ENCODE results near the gene AAK1. TPM values are rescaled to one million over a fixed set of nuclear protein-coding genes. Genes with fewer than 3 reads are reported as not detected.

Gene AAK1
- total RNA-seq, 1 experiment from 2014 or later = 46.8 TPM

DNA sequence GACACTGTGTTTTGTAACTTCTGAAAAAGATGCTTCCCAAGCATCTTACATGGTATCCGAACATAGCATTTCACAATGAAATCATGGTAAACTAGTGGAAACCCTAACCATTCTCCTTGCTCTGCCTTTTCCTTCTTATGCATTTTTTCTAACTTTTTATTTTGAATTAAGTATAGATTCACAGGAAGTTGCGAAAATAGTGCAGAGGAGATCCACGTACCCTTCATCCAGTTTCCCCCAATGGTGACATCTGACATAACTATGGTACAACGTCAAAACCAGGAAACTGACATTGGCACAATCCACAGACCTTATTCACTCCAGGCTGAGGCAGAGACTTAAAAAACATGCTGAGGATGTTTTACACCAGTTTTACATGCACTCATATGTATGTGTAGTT lies 38.3 kb downstream of the AAK1 start:
- POLR2A ChIA-PET (ENCODE audit: unreplicated experiment) = no interaction called here
- Histone ChIP-seq H3K27ac (ENCODE audit: low read length) (no peak overlapping the region), H3K9me3 (ENCODE audit: low read length) (no peaks in the 10 kb centered on the region), H4K20me1 (ENCODE audit: low read length) (no peaks in the 10 kb centered on the region), H3K36me3 (ENCODE audit: low read depth, low read length) (0 out of 2 replicates have a peak, but pooled peaks cover 3% of the 10 kb centered on the region), H2AFZ (ENCODE audit: low read length) (no peak overlapping the region), H3F3A (ENCODE audit: low read length, unreplicated experiment) (no peaks in the 10 kb centered on the region), H3K9me2 (replicated peaks; ENCODE audit: low read length) (no peaks in the 10 kb centered on the region), H3K4me1 (ENCODE audit: insufficient read depth, low read length) (peaks cover 13% of the 10 kb centered on the region), H3K27me3 (ENCODE audit: low read length) (no peaks in the 10 kb centered on the region), H3K4me3 (ENCODE audit: low read length) (no peak overlapping the region), H3K4me2 (ENCODE audit: low read length) (no peak overlapping the region), H3K79me2 (ENCODE audit: low read length) (peaks cover 71% of the 10 kb centered on the region), H3K9ac (ENCODE audit: low read length) (no peak overlapping the region)
- no TSS peak for BruUV-seq (replicated peaks)
- no peak for ATAC-seq
- TF ChIP-seq EZH2phosphoT487 (IDR thresholded peaks at IDR 0.05; ENCODE audit: borderline replicate concordance, low read length) (no peak), EZH2 (IDR thresholded peaks at IDR 0.05; ENCODE audit: low read length, unreplicated experiment) (no peak)
- TF ChIP-seq, protein P1, sequence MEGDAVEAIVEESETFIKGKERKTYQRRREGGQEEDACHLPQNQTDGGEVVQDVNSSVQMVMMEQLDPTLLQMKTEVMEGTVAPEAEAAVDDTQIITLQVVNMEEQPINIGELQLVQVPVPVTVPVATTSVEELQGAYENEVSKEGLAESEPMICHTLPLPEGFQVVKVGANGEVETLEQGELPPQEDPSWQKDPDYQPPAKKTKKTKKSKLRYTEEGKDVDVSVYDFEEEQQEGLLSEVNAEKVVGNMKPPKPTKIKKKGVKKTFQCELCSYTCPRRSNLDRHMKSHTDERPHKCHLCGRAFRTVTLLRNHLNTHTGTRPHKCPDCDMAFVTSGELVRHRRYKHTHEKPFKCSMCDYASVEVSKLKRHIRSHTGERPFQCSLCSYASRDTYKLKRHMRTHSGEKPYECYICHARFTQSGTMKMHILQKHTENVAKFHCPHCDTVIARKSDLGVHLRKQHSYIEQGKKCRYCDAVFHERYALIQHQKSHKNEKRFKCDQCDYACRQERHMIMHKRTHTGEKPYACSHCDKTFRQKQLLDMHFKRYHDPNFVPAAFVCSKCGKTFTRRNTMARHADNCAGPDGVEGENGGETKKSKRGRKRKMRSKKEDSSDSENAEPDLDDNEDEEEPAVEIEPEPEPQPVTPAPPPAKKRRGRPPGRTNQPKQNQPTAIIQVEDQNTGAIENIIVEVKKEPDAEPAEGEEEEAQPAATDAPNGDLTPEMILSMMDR (conservative IDR thresholded peaks at IDR 0.05; ENCODE audit: low read depth, low read length) = no peak
- intact Hi-C loops (cut with micrococcal nuclease) = no loop called here
- no peak for DNase-seq
- CTCF ChIA-PET = no interaction called here

DNA sequence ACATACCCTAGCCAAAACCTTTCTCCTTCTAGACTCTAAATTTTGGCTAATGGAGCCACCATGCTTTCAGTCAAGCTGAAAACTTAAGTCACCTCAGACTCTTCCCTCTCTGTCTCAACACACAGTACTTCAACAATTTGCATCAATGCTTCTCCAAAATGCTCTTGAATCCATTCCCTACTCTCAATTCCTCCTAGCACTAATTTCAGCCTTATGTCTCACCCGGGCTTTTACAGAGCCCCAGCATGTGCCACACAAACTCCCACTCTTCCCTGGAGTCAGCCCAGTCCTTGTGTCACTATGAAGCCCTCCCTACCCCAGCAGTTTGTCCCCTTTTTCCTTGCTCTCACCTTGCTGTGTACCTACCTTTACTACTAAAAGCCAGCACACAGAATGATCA lies 38.7 kb downstream of the AAK1 start:
- Histone ChIP-seq H3K79me2 (ENCODE audit: low read length) (peaks cover 71% of the 10 kb centered on the region), H4K20me1 (ENCODE audit: low read length) (no peaks in the 10 kb centered on the region)

DNA sequence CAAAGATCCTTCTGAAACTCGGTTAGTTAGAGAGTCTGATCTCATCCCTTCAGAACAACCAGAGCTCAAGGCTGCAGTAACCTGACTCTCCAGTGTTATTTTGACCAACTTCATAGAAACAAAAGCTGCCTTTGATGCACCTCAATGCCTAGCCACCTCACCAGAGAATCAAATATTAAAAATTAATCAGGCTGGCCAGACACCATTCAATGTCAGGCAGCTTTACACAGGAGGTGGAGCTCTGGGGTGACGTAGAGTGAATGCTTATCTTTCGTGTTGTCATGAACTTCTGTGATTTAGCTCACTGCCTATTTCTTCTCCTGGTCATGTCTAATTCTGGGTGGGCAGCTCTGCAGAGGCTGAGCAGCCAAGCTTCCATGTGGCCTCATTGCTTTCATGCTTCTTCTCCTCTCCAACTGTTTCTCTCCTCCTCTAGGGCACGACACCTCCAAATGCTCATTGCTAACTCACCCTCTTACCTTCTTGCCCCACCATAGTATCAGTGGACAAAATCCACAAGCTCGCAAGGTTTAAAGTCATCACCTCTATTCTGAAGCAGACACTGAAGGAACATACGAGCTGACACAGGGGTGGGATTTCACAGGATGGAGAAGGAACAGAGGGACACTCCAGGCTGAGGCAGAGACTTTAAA lies 39.4 kb downstream of the AAK1 start:
- H3K4me1 ChIP-seq (ENCODE audit: insufficient read depth, low read length) = peaks cover 13% of the 10 kb centered on the region
- intact Hi-C loops (cut with micrococcal nuclease) = no loop called here

More for the DNA sequence above, 38.7 kb downstream of the AAK1 start:
- Histone ChIP-seq H3K4me2 (ENCODE audit: low read length) (no peak overlapping the region), H2AFZ (ENCODE audit: low read length) (no peak overlapping the region), H3K27me3 (ENCODE audit: low read length) (no peaks in the 10 kb centered on the region), H3K9me3 (ENCODE audit: low read length) (no peaks in the 10 kb centered on the region), H3K36me3 (ENCODE audit: low read depth, low read length) (no peaks in the 10 kb centered on the region), H3K4me1 (ENCODE audit: insufficient read depth, low read length) (peaks cover 13% of the 10 kb centered on the region), H3K4me3 (ENCODE audit: low read length) (no peak overlapping the region), H3K9ac (ENCODE audit: low read length) (no peak overlapping the region), H3K9me2 (replicated peaks; ENCODE audit: low read length) (no peaks in the 10 kb centered on the region), H3K27ac (ENCODE audit: low read length) (no peak overlapping the region), H3F3A (ENCODE audit: low read length, unreplicated experiment) (no peaks in the 10 kb centered on the region)
- TF ChIP-seq EZH2phosphoT487 (IDR thresholded peaks at IDR 0.05; ENCODE audit: borderline replicate concordance, low read length) = no peak
- TF ChIP-seq, protein P1 (conservative IDR thresholded peaks at IDR 0.05; ENCODE audit: low read depth, low read length) = no peak
- no peak for TF ChIP-seq EZH2 (IDR thresholded peaks at IDR 0.05; ENCODE audit: low read length, unreplicated experiment)
- intact Hi-C loops (cut with micrococcal nuclease) = no loop called here
- POLR2A ChIA-PET (ENCODE audit: unreplicated experiment) = no interaction called here
- CTCF ChIA-PET = no interaction called here
- DNase-seq = no peak
- no peak for ATAC-seq
- BruUV-seq (replicated peaks) = no TSS peak

More for the DNA sequence above, 39.4 kb downstream of the AAK1 start:
- ChIA-PET POLR2A (ENCODE audit: unreplicated experiment) (interaction anchor here (0.6 kb wide), 1 partner anchor 37 kb away, joined by 3 read pairs; no protein-coding TSS in a partner anchor), CTCF (no interaction called here)
- no peaks in the 10 kb centered on the region for H4K20me1 ChIP-seq (ENCODE audit: low read length)
- no peaks in the 10 kb centered on the region for H3K9me2 ChIP-seq (replicated peaks; ENCODE audit: low read length)
- no peaks in the 10 kb centered on the region for H3K36me3 ChIP-seq (ENCODE audit: low read depth, low read length)
- no peak overlapping the region for H3K4me2 ChIP-seq (ENCODE audit: low read length)
- no peaks in the 10 kb centered on the region for H3K9me3 ChIP-seq (ENCODE audit: low read length)
- H3K27me3 ChIP-seq (ENCODE audit: low read length) = no peaks in the 10 kb centered on the region
- H3F3A ChIP-seq (ENCODE audit: low read length, unreplicated experiment) = no peaks in the 10 kb centered on the region
- no peak overlapping the region for H2AFZ ChIP-seq (ENCODE audit: low read length)
- no peak overlapping the region for H3K27ac ChIP-seq (ENCODE audit: low read length)
- TF ChIP-seq EZH2 (IDR thresholded peaks at IDR 0.05; ENCODE audit: low read length, unreplicated experiment) (no peak), EZH2phosphoT487 (IDR thresholded peaks at IDR 0.05; ENCODE audit: borderline replicate concordance, low read length) (no peak)
- TF ChIP-seq, protein P1 (conservative IDR thresholded peaks at IDR 0.05; ENCODE audit: low read depth, low read length) = no peak
- peaks cover 72% of the 10 kb centered on the region for H3K79me2 ChIP-seq (ENCODE audit: low read length)
- H3K9ac ChIP-seq (ENCODE audit: low read length) = no peak overlapping the region
- DNase-seq (no peak), ATAC-seq (peak; percentile 20; the same call in 1 of the 2 replicates)
- BruUV-seq (replicated peaks) = no TSS peak
- no peak overlapping the region for H3K4me3 ChIP-seq (ENCODE audit: low read length)
